Mesenteric fat pad (tissue), 1 donor: ENCODE measurements around the gene CD7. TPM values are rescaled to one million over a fixed set of nuclear protein-coding genes. Genes with fewer than 3 reads are reported as not detected.

Experiments used
- DNase-seq: peaks from one replicate; pipeline ENCODE4 v3.0.0-alpha.2; 2020; ENCODE audit warnings: low spot score
- total RNA-seq: library from RNA; stranded (reverse); fragmentation: NEBNext Ultra II Directional; extraction: Animal tissue kit (Norgen Biotek cat#: 25700); gene quantifications from one replicate; pipeline ENCODE4 v1.2.1, GENCODE V29; 2021
- donor health status: DM: yes; HTN: yes; CAD: no.

Gene CD7
- total RNA-seq, 1 donor from 2014 or later, result 3.2 TPM

- no peak for DNase-seq
Measured at GRCh38 chr17:82346342-82347300, 29.2 kb upstream of the CD7 start.

GRCh38 chr17:82345151-82345976, 28.0 kb upstream of the CD7 start:
- no peak for DNase-seq

GRCh38 chr17:82344175-82344907, 26.9 kb upstream of the CD7 start:
- no peak for DNase-seq

- no peak for DNase-seq
Measured at GRCh38 chr17:82343560-82343959, 26.2 kb upstream of the CD7 start.

GRCh38 chr17:82342361-82343079, 25.1 kb upstream of the CD7 start:
- no peak for DNase-seq

GRCh38 chr17:82339634-82340580, 22.5 kb upstream of the CD7 start:
- DNase-seq, result no peak

- no peak for DNase-seq
Measured at GRCh38 chr17:82338858-82339633, 21.6 kb upstream of the CD7 start.

- DNase-seq, result no peak
Measured at GRCh38 chr17:82334622-82335394, 17.4 kb upstream of the CD7 start.

GRCh38 chr17:82334204-82334621, 16.8 kb upstream of the CD7 start:
- no peak for DNase-seq

GRCh38 chr17:82333279-82334171, 16.1 kb upstream of the CD7 start, which contains the start of gene SECTM1:
Gene SECTM1, minus strand, starts transcription at chr17:82333766. Its CDS starts 6,526 bp downstream, at chr17:82327240.
- no peak for DNase-seq

- DNase-seq, result no peak
Measured at GRCh38 chr17:82332669-82333278, 15.4 kb upstream of the CD7 start.

GRCh38 chr17:82331345-82331939, 14.0 kb upstream of the CD7 start:
- DNase-seq, result no peak

GRCh38 chr17:82330322-82331239, 13.2 kb upstream of the CD7 start:
- DNase-seq, result no peak

GRCh38 chr17:82329683-82330321, 12.4 kb upstream of the CD7 start:
- DNase-seq, result no peak
